ENCODE measurements around the gene SECISBP2L.

GRCh38 chr15:49064884-49065283 lies 18.6 kb upstream of the SECISBP2L start:
- TF ChIP-seq CTCF (IDR thresholded peaks at IDR 0.05; ENCODE audit: poor library complexity) (no peak), EZH2 (IDR thresholded peaks at IDR 0.05; ENCODE audit: borderline replicate concordance) (no peak), EZH2phosphoT487 (IDR thresholded peaks at IDR 0.05; ENCODE audit: low read depth, severe bottlenecking, unreplicated experiment) (no peak)

Measured in hepatocyte (in vitro differentiated cells).